Dedifferentiated amniotic fluid mesenchymal stem cell (primary cell): ENCODE results near the gene CDH12.
A peak's percentile ranks its signal among the peaks of the same experiment; 100 is the strongest.
"Not testable (repeated sequence)": the region's sequence is repeated elsewhere in the genome, so short reads cannot be mapped to it uniquely, and the experiment has no call there.

Experiments
- DNase-seq: peaks from one replicate; pipeline ENCODE4 v3.0.0-alpha.2; 2016; ENCODE audit errors: extremely low spot score

CDH12 gene

GRCh38 chr5:22650511-22650910 lies 202.6 kb downstream of the CDH12 start:
- no peak for DNase-seq

- no peak for DNase-seq
These were observed 204.1 kb downstream of the CDH12 start for GRCh38 chr5:22649074-22649473.

GRCh38 chr5:22644859-22645258 lies 208.3 kb downstream of the CDH12 start:
- no peak for DNase-seq

DNA sequence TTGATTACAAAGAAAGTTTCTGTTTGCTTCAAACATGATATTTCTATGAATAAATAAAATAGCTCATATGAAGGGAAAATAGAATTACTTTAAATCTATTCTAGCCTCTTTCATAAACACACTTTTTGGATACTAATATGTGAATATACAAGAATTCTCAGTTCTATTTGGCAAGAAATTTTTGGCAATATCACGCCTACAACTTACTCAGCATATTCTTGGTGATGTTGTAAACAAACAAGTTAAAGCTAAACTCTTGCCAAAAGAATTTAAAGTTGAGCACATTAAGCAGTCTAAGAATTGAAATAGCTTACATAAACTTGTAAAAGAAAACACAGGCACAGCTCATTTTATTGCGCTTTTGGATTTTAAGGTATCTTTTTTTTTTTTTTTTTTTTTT lies 209.8 kb downstream of the CDH12 start:
- no peak for DNase-seq

GRCh38 chr5:22631683-22632082 lies 221.5 kb downstream of the CDH12 start:
- no peak for DNase-seq

- DNase-seq: no peak
These were observed 226.1 kb downstream of the CDH12 start for GRCh38 chr5:22627029-22627428.

GRCh38 chr5:22625451-22625850 lies 227.7 kb downstream of the CDH12 start:
- no peak for DNase-seq

DNA sequence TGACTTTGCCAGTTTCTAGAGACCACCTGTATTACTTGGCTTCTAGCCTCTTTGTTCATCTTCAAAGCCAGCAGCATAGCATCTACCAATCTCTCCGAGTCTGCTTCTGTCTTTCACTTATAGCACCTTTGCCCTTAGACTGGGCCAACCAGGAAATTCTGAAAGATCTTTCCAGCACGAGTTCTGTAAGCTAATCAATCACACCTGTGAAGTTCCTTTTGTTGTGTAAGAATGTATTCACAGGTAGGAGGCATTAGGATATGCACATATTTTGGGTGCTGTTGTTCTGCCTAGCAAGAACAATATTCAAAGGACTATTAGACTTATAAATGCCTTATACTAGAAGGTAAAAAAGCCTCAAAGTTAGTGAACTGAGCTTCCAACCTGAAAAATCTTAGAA lies 232.1 kb downstream of the CDH12 start:
- DNase-seq: no peak

GRCh38 chr5:22615964-22616363 lies 237.2 kb downstream of the CDH12 start:
- DNase-seq: no peak

DNA sequence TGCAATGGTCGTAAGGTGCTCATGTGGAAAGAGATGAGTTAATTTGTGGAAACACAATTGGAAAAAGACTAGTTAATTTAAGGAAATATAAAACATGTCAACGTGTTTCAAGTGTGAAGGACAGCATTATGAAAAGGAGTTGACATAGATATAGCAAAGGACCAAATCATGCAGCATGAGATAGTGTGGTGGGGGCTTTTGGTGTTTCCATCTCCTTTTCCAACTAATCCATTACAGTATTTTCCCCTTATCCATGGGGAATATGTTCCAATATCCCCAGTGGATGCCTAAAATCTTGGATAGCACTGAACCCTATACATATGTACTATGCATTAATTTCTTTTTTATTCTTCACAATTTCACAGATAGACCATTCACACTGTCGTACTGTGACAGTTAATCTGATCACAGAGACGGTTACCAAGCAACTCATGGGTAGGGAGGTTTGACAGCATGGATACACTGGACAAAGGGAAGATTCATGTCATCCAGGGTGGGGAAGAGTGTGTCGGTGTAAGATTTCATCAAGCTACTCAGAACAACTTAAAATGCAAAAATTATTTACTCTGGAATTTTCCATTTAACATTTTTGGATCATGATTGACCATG lies 238.6 kb downstream of the CDH12 start:
- no peak for DNase-seq

GRCh38 chr5:22612928-22613327 lies 240.2 kb downstream of the CDH12 start:
- DNase-seq: no peak

- no peak for DNase-seq
These were observed 241.8 kb downstream of the CDH12 start for GRCh38 chr5:22611327-22611726.

DNA sequence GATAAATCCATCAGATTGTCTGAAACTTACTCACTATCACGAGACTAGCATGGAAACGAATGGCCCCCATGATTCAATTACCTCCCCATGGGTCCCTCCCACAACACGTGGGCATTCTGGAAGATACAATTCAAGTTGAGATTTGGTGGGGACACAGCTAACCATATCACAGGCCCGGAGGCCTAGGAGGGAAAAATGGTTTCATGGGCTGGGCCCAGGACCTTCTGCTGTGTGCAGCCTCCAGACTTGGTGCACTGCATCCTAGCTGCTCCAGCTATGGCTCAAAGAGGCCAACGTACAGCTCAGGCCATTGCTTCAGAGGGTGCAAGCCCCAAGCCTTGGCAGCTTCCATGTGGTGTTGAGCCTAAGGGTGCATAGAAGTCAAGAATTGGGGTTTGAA lies 245.6 kb downstream of the CDH12 start:
- DNase-seq: not testable (repeated sequence)

DNA sequence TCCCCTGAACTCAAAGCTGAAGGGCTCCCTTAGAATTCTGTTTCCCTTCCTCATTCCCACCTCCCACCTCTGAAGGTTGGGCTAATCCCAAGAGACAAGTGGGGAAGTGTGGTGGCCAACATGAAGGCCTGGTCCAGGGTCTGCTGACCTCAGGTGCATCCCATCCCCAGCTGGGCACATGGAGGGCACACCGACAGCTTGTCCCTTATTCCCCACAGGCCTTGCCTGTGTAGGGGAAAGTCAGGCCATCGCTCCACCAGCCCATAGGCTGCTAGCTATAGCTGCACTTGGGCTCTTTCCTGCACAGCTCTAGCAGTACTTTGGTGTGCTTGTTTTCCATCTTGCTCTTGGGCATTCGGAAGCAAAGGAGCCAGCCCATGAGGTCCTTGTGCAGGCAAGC lies 247.7 kb downstream of the CDH12 start:
- DNase-seq: no peak

DNA sequence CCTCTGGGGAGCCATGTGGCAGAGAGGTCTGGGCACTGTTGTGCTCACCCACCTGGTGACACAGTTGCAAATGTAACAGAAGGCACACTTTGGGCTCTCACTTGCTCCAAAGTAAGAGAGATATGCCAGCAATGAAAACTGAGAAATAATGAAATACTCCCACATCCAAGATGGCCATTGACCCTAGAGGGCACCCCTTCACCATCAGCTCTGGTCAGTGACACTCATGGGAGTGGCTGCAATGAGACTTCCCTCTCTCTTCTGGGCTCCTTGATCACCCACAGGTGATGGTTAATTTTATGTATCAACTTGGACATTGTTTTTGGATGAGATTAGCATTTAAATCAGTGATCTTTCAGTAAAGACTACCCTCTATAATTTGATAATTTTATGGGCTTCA lies 248.4 kb downstream of the CDH12 start:
- no peak for DNase-seq

DNA sequence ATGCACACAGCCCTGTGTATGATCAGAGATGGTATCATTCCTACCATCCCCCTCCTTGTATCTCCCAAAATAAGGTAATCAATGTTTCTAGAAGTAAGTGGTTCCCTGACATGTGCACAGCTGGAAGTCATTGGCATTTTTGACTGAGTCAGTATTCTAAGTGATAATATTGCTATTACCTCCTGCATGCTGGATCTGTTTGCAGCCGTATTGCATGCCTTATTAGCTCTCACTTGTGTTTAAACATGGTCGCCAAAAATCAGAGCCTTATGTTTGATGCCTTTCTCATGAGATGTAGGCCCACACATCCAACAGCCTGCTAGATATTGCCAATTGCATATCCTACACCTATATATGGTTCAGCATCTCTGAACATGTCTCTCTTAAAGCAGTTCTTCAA lies 254.3 kb downstream of the CDH12 start:
- no peak for DNase-seq

GRCh38 chr5:22596404-22596970 lies 256.7 kb downstream of the CDH12 start:
- DNase-seq: peak; percentile 58

DNA sequence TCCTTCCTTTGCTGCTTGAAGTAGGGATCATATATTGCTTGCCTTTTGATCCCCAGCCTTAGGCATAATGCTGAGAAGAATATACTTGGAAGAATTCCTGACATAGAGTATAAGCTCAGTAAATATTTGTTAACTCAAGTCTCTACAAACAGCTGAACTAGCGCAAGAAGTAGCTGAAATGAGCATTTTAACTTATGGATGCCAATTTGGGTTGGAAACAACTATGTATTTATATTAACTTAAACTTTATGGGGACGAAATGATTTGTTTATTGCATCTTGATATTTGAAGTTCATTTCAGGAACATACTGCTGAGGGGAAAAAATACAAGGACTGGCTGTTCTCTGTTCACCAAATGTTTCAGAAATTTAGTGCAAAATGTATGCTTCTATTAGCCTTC lies 258.7 kb downstream of the CDH12 start:
- DNase-seq: no peak

- no peak for DNase-seq
These were observed 259.6 kb downstream of the CDH12 start for GRCh38 chr5:22593592-22593991.

DNA sequence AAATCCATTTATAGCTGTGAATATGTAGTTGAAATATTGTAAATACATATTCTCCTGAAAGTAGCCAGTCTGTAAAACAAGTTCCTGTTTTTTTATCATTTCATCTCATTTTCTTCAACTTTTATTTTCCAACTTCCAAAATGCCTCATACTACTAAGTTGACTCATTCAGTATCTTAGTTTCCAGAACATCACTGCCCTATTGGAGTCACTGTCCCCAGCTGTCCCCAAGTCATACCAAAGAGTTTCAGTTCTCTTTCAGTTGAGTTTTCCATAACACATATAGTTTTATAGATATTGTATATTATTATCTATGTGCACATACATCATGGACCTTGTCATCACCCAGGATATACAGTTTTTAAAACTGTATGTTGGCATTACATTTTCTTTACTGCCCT lies 261.7 kb downstream of the CDH12 start:
- DNase-seq: no peak

DNA sequence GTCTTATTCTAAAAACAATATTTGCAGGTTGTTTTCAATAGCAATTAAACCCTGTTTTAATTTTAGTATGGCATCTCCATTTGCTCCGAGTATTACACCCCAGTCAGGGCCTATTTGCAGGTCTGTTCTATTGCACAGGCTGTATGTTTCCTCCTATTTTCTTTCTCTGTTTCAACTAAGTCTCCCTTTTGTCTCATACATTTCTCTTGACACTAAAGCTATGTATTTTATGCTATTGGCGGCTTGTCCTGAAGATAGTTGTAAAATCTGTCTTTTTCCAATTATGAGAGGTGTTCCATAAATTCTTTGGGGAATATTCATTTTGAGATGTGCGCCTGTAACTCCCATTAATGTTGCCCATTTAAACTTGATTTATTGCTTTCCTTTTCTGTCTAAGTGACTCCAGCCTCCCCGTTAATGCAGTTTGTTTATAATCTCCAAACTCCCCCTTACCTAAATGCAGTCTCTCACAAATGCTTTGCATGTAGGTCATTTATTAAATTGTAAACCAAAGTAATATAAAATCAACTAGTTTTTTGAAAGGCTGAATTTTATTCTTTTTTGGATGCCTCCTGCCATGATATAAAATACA lies 262.4 kb downstream of the CDH12 start:
- no peak for DNase-seq

- DNase-seq: no peak
These were observed 275.4 kb downstream of the CDH12 start for GRCh38 chr5:22577711-22578110.

- no peak for DNase-seq
These were observed 276.1 kb downstream of the CDH12 start for GRCh38 chr5:22577006-22577405.

DNA sequence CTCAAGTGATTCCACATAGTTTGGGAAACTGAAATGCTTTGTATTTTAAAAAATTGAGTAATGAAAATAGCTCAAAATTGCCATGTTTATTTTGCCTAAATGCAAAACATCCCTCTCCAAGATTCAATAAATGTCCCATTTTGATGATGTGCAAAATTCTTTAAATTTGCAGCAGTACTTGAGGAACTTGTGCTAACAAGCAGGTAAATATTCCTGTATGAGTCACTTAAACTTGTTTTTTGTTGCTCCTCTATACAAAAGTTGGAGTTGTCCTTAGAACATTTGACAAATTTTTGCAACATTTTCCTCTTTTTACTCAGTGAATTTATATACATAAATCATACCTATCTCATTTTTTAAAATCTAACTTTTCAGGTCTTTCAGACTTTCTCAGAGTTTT lies 280.2 kb downstream of the CDH12 start:
- DNase-seq: no peak
